ENCODE measurements around the gene UBTF.

DNA sequence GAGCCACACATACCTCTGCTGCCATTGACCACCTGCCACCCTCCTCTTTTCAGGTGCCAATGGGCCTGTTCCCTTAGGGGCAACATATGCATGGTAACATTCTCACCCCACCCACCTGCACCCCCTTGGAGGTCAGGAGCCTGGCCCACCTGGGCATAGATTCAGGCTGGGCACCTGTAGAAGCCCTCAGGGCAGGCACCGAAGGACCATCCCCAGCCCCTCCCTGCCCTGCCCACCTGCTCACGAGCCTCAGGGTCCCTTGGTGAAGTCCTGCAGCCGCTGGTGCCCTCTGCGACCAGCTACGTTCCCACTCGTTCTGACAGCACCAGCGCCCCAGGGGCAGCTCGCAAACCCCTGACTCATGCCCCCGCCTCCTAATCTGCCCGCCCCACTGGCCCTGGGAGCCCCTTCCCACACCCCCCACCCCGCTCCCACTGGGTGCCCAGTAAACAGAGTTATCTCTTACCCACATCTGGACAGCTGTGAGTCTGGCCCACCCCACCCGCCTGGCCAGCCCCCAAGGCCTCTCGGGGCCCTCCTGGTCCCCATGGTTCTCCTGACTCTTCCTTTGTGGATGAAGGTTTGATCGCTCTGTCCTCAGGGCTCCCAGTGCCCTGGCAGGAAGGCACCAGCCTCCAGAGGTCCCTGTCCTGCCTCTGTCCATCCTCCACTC, 48.5 kb upstream of the UBTF start, which contains the start of gene SLC4A1:
- TF ChIP-seq CTCF (IDR thresholded peaks at IDR 0.05) (no peak), POLR2A (IDR thresholded peaks at IDR 0.05) (no peak)
